ENCODE measurements around the gene CFAP251. TPM values are rescaled to one million over a fixed set of nuclear protein-coding genes. Genes with fewer than 3 reads are reported as not detected.

CFAP251 gene
- total RNA-seq, 2 experiments from 2014 or later, result 4.1 to 4.7 TPM

GRCh38 chr12:122051231-122051876 lies 133.0 kb downstream of the CFAP251 start:
- POLR2A ChIA-PET, result interaction anchor here (0.7 kb wide), 1 partner anchor 42 kb away, joined by 4 read pairs; no protein-coding TSS in a partner anchor
- no peaks in the 10 kb centered on the region for H4K20me1 ChIP-seq (ENCODE audit: insufficient read depth, low read length)
- no peaks in the 10 kb centered on the region for H3K9me3 ChIP-seq (ENCODE audit: low read length)
- intact Hi-C loops (cut with micrococcal nuclease; ENCODE audit: unreplicated experiment), result loop anchor here (5.0 kb wide), 1 partner anchor 141 kb away; no protein-coding TSS in a partner anchor
- no peak overlapping the region for H2AFZ ChIP-seq (ENCODE audit: low read length)
- no peak overlapping the region for H3K4me3 ChIP-seq (ENCODE audit: low read depth, low read length, poor library complexity, severe bottlenecking)
- no peak for TF ChIP-seq EZH2phosphoT487 (IDR thresholded peaks at IDR 0.05; ENCODE audit: borderline replicate concordance, low read depth, low read length)
- no peak for DNase-seq (ENCODE audit: low spot score)
- peaks cover 84% of the 10 kb centered on the region for H3K36me3 ChIP-seq (ENCODE audit: insufficient read depth, low read length)
- no peak overlapping the region for H3K4me2 ChIP-seq (ENCODE audit: low read length)
- no peaks in the 10 kb centered on the region for H3K9me2 ChIP-seq (ENCODE audit: insufficient read depth, low read length)
- no peaks in the 10 kb centered on the region for H3K4me1 ChIP-seq (ENCODE audit: insufficient read depth, low read length, poor library complexity, severe bottlenecking)
- no peaks in the 10 kb centered on the region for H3K79me2 ChIP-seq (ENCODE audit: insufficient read depth, low read depth, low read length)
- no peak overlapping the region for H3K27ac ChIP-seq (ENCODE audit: low read depth, low read length, poor library complexity, severe bottlenecking)
- CTCF ChIA-PET (ENCODE audit: unreplicated experiment), result no interaction called here
- no TSS peak for BruUV-seq (replicated peaks)

- CTCF ChIA-PET (ENCODE audit: unreplicated experiment), result no interaction called here
- no peaks in the 10 kb centered on the region for H3K4me1 ChIP-seq (ENCODE audit: insufficient read depth, low read length, poor library complexity, severe bottlenecking)
- intact Hi-C loops (cut with micrococcal nuclease; ENCODE audit: unreplicated experiment), result loop anchor here (5.0 kb wide), 1 partner anchor 140 kb away; no protein-coding TSS in a partner anchor
- no peak for DNase-seq (ENCODE audit: low spot score)
- peaks cover 84% of the 10 kb centered on the region for H3K36me3 ChIP-seq (ENCODE audit: insufficient read depth, low read length)
- H3K27ac ChIP-seq (ENCODE audit: low read depth, low read length, poor library complexity, severe bottlenecking), result no peak overlapping the region
- TF ChIP-seq, protein P1, sequence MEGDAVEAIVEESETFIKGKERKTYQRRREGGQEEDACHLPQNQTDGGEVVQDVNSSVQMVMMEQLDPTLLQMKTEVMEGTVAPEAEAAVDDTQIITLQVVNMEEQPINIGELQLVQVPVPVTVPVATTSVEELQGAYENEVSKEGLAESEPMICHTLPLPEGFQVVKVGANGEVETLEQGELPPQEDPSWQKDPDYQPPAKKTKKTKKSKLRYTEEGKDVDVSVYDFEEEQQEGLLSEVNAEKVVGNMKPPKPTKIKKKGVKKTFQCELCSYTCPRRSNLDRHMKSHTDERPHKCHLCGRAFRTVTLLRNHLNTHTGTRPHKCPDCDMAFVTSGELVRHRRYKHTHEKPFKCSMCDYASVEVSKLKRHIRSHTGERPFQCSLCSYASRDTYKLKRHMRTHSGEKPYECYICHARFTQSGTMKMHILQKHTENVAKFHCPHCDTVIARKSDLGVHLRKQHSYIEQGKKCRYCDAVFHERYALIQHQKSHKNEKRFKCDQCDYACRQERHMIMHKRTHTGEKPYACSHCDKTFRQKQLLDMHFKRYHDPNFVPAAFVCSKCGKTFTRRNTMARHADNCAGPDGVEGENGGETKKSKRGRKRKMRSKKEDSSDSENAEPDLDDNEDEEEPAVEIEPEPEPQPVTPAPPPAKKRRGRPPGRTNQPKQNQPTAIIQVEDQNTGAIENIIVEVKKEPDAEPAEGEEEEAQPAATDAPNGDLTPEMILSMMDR (conservative IDR thresholded peaks at IDR 0.05; ENCODE audit: low read length), result no peak
- no peak for TF ChIP-seq EZH2phosphoT487 (IDR thresholded peaks at IDR 0.05; ENCODE audit: borderline replicate concordance, low read depth, low read length)
- POLR2A ChIA-PET, result interaction anchor here (0.7 kb wide), 1 partner anchor 43 kb away, joined by 4 read pairs; no protein-coding TSS in a partner anchor
- H3K9me3 ChIP-seq (ENCODE audit: low read length), result no peaks in the 10 kb centered on the region
- H3K4me3 ChIP-seq (ENCODE audit: low read depth, low read length, poor library complexity, severe bottlenecking), result no peak overlapping the region
- H4K20me1 ChIP-seq (ENCODE audit: insufficient read depth, low read length), result no peaks in the 10 kb centered on the region
- BruUV-seq (replicated peaks), result no TSS peak
- no peak overlapping the region for H2AFZ ChIP-seq (ENCODE audit: low read length)
- no peaks in the 10 kb centered on the region for H3K9me2 ChIP-seq (ENCODE audit: insufficient read depth, low read length)
- no peak overlapping the region for H3K4me2 ChIP-seq (ENCODE audit: low read length)
- 0 out of 2 replicates have a peak, but pooled peaks cover 2% of the 10 kb centered on the region for H3K79me2 ChIP-seq (ENCODE audit: insufficient read depth, low read depth, low read length)
Observed at GRCh38 chr12:122052285-122052684, 133.9 kb downstream of the CFAP251 start.

Small RNAs within 50 kb of the gene (small RNA-seq; reads per million reads assigned to genes)
- gene AC069503.3, result not detected
- not detected for gene RF00017
- not detected for gene RNU7-170P

Other genes starting within 250 kb of the CFAP251 start
- gene MORN3, start 248.9 kb upstream of the CFAP251 start, total RNA-seq (2014; rRNA removed; shearing (Covaris generic)), result 0.32 TPM in 1 of 2 replicates, not detected in the other
- gene MORN3, start 248.9 kb upstream of the CFAP251 start, total RNA-seq (2022), result 0.13 and 0.18 TPM in 2 replicates
- gene TMEM120B, start 205.8 kb upstream of the CFAP251 start, total RNA-seq (2014; rRNA removed; shearing (Covaris generic)), result 9.3 and 12.4 TPM in 2 replicates
- 20.5 and 21.5 TPM in 2 replicates for gene TMEM120B, start 205.8 kb upstream of the CFAP251 start, total RNA-seq (2022)
- 23.5 and 29.2 TPM in 2 replicates for gene RHOF, start 124.9 kb upstream of the CFAP251 start, total RNA-seq (2014; rRNA removed; shearing (Covaris generic))
- 45.7 and 53.7 TPM in 2 replicates for gene RHOF, start 124.9 kb upstream of the CFAP251 start, total RNA-seq (2022)
- 3.3 and 4.7 TPM in 2 replicates for gene SETD1B, start 114.6 kb upstream of the CFAP251 start, total RNA-seq (2014; rRNA removed; shearing (Covaris generic))
- gene SETD1B, start 114.6 kb upstream of the CFAP251 start, total RNA-seq (2022), result 22.5 and 24.3 TPM in 2 replicates
- not detected in 2 replicates for gene HPD, start 59.7 kb upstream of the CFAP251 start, total RNA-seq (2014; rRNA removed; shearing (Covaris generic))
- gene HPD, start 59.7 kb upstream of the CFAP251 start, total RNA-seq (2022), result not detected in 2 replicates
- gene PSMD9, start 29.8 kb upstream of the CFAP251 start, total RNA-seq (2014; rRNA removed; shearing (Covaris generic)), result 135 and 142 TPM in 2 replicates
- gene PSMD9, start 29.8 kb upstream of the CFAP251 start, total RNA-seq (2022), result 89.2 and 90.2 TPM in 2 replicates
- gene BCL7A, start 103.3 kb downstream of the CFAP251 start, total RNA-seq (2014; rRNA removed; shearing (Covaris generic)), result 66.2 and 76.2 TPM in 2 replicates
- gene BCL7A, start 103.3 kb downstream of the CFAP251 start, total RNA-seq (2022), result 84.7 and 100 TPM in 2 replicates
- gene MLXIP, start 160.2 kb downstream of the CFAP251 start, total RNA-seq (2014; rRNA removed; shearing (Covaris generic)), result 18.6 and 27.5 TPM in 2 replicates
- gene MLXIP, start 160.2 kb downstream of the CFAP251 start, total RNA-seq (2022), result 44.7 and 59.9 TPM in 2 replicates